ENCODE data around the gene LRRK1. TPM values are rescaled to one million over a fixed set of nuclear protein-coding genes. Genes with fewer than 3 reads are reported as not detected.

The LRRK1 gene
- polyA plus RNA-seq, 2 of the 4 experiments (the other 2 are of a cell fraction) = 12.2 to 17.7 TPM

DNA sequence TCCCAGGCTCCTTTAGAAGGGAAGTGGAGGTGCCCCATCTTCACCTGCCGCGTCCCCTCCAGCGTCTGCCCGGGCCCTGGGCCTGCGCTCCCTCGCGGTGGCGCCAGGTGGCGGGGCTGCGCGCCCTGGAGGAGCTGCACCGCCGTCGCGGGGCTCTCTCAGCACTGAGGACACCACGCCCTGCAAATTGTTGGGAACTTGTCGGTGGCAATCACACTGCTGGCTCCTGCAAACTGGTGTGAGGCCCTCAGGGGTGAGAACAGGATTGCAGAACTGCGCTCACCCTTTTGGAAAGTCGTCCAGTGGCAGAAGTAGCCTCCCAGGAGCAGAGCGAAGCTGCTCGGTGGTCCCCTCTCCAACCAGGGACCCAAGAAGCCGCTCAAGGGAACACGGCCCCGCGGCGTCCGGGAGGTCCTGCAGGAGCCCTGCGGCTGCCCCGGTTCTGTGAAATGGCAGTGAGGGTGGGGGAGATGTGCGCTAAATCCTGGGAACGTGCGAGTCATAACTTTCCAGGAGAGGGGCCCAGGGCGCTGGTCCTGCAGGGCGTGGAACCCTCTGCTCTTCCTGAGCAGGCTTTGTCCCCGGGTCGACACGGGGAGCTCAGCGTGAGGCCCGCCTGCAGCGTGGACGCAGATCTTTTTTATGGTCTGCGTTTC lies 995 bp upstream of the LRRK1 start:
- POLR2A ChIA-PET = interaction anchor here (1.0 to 4.7 kb wide), 8 partner anchors 14 to 316 kb away, joined by 3 to 52 read pairs (median 4); partner anchors contain the start of genes ASB7 and LINS1
- H3K4me3 ChIP-seq = peak overlapping the region; percentile 79
- peak; percentile 81 to 94 for ATAC-seq
- no peak for FAIRE-seq
- H3K4me2 ChIP-seq = peak overlapping the region; percentile 92
- 1% methylated on average over 31 of the region's 42 CpGs for WGBS (ENCODE audit: missing lambda C conversion rate)
- peak; percentile 92 to 97 for DNase-seq (ENCODE audit: low read depth in 1 of 2, low spot score in 1 of 2)
- CTCF ChIA-PET = interaction anchor here (0.6 to 23.2 kb wide), 75 partner anchors 11 to 350 kb away, joined by 3 to 950 read pairs (median 5); partner anchors contain the start of genes ASB7 and LINS1
- peaks cover 17% of the 10 kb centered on the region for H3K4me1 ChIP-seq
- peak overlapping the region; percentile 94 to 95 for H3K27ac ChIP-seq
- H3K9me3 ChIP-seq = peaks cover 26% of the 10 kb centered on the region
- no peak for TF ChIP-seq ZSCAN20 (CRISPR knock-in tag; IDR thresholded peaks at IDR 0.05)
- TF ChIP-seq, protein P1, sequence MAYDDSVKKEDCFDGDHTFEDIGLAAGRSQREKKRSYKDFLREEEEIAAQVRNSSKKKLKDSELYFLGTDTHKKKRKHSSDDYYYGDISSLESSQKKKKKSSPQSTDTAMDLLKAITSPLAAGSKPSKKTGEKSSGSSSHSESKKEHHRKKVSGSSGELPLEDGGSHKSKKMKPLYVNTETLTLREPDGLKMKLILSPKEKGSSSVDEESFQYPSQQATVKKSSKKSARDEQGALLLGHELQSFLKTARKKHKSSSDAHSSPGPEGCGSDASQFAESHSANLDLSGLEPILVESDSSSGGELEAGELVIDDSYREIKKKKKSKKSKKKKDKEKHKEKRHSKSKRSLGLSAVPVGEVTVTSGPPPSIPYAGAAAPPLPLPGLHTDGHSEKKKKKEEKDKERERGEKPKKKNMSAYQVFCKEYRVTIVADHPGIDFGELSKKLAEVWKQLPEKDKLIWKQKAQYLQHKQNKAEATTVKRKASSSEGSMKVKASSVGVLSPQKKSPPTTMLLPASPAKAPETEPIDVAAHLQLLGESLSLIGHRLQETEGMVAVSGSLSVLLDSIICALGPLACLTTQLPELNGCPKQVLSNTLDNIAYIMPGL (CRISPR knock-in tag; IDR thresholded peaks at IDR 0.05; ENCODE audit: borderline replicate concordance) = no peak; the same call in 1 of the 2 replicates
- TF ChIP-seq KDM5A (IDR thresholded peaks at IDR 0.05) = no peak
- TF ChIP-seq, protein P2, sequence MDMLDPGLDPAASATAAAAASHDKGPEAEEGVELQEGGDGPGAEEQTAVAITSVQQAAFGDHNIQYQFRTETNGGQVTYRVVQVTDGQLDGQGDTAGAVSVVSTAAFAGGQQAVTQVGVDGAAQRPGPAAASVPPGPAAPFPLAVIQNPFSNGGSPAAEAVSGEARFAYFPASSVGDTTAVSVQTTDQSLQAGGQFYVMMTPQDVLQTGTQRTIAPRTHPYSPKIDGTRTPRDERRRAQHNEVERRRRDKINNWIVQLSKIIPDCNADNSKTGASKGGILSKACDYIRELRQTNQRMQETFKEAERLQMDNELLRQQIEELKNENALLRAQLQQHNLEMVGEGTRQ (IDR thresholded peaks at IDR 0.05) = no peak
- TF ChIP-seq MAFK (IDR thresholded peaks at IDR 0.05; ENCODE audit: partially characterized antibody) = no peak
- TF ChIP-seq CBX2 (IDR thresholded peaks at IDR 0.05; ENCODE audit: borderline replicate concordance, low read depth) = no peak
- no peak for TF ChIP-seq CHD2 (IDR thresholded peaks at IDR 0.05; ENCODE audit: low read length, partially characterized antibody)
- no peak for TF ChIP-seq FOXS1 (CRISPR knock-in tag; IDR thresholded peaks at IDR 0.05)
- TF ChIP-seq CEBPB (IDR thresholded peaks at IDR 0.05) = no peak
- no peak for TF ChIP-seq JUNB (IDR thresholded peaks at IDR 0.05)
- 0 out of 2 replicates have a peak, but pooled peaks have one; percentile 24 for TF ChIP-seq HOXB5 (CRISPR knock-in tag; IDR thresholded peaks at IDR 0.05)
- TF ChIP-seq POLR2AphosphoS2 (conservative IDR thresholded peaks at IDR 0.05; ENCODE audit: low read length) = no peak
- TF ChIP-seq MAZ (IDR thresholded peaks at IDR 0.05; ENCODE audit: borderline replicate concordance, low read depth, low read length) = no peak
- no peak for TF ChIP-seq EP300 (IDR thresholded peaks at IDR 0.05)
- TF ChIP-seq RARB (CRISPR knock-in tag; IDR thresholded peaks at IDR 0.05) = no peak
- peak; percentile 22; the same call in 1 of the 2 replicates for TF ChIP-seq FOSB (CRISPR knock-in tag; IDR thresholded peaks at IDR 0.05)
- TF ChIP-seq NPAS2 (CRISPR knock-in tag; IDR thresholded peaks at IDR 0.05; ENCODE audit: borderline replicate concordance) = no peak
- no peak for TF ChIP-seq RCOR1 (IDR thresholded peaks at IDR 0.05; ENCODE audit: low read depth, low read length)
- TF ChIP-seq, protein P3, sequence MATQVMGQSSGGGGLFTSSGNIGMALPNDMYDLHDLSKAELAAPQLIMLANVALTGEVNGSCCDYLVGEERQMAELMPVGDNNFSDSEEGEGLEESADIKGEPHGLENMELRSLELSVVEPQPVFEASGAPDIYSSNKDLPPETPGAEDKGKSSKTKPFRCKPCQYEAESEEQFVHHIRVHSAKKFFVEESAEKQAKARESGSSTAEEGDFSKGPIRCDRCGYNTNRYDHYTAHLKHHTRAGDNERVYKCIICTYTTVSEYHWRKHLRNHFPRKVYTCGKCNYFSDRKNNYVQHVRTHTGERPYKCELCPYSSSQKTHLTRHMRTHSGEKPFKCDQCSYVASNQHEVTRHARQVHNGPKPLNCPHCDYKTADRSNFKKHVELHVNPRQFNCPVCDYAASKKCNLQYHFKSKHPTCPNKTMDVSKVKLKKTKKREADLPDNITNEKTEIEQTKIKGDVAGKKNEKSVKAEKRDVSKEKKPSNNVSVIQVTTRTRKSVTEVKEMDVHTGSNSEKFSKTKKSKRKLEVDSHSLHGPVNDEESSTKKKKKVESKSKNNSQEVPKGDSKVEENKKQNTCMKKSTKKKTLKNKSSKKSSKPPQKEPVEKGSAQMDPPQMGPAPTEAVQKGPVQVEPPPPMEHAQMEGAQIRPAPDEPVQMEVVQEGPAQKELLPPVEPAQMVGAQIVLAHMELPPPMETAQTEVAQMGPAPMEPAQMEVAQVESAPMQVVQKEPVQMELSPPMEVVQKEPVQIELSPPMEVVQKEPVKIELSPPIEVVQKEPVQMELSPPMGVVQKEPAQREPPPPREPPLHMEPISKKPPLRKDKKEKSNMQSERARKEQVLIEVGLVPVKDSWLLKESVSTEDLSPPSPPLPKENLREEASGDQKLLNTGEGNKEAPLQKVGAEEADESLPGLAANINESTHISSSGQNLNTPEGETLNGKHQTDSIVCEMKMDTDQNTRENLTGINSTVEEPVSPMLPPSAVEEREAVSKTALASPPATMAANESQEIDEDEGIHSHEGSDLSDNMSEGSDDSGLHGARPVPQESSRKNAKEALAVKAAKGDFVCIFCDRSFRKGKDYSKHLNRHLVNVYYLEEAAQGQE (IDR thresholded peaks at IDR 0.05) = no peak
- peak; percentile 55 for TF ChIP-seq POLR2A (IDR thresholded peaks at IDR 0.05; ENCODE audit: low read length)
- no peak for TF ChIP-seq EHMT2 (IDR thresholded peaks at IDR 0.05; ENCODE audit: low read depth)
- no peak for TF ChIP-seq RFX5 (IDR thresholded peaks at IDR 0.05)
- TF ChIP-seq, protein P4, sequence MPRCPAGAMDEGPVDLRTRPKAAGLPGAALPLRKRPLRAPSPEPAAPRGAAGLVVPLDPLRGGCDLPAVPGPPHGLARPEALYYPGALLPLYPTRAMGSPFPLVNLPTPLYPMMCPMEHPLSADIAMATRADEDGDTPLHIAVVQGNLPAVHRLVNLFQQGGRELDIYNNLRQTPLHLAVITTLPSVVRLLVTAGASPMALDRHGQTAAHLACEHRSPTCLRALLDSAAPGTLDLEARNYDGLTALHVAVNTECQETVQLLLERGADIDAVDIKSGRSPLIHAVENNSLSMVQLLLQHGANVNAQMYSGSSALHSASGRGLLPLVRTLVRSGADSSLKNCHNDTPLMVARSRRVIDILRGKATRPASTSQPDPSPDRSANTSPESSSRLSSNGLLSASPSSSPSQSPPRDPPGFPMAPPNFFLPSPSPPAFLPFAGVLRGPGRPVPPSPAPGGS (IDR thresholded peaks at IDR 0.05) = peak; percentile 59; the same call in 1 of the 3 replicates
- TF ChIP-seq NFE2L2 (conservative IDR thresholded peaks at IDR 0.05; ENCODE audit: low read length) = no peak
- TF ChIP-seq, protein P5, sequence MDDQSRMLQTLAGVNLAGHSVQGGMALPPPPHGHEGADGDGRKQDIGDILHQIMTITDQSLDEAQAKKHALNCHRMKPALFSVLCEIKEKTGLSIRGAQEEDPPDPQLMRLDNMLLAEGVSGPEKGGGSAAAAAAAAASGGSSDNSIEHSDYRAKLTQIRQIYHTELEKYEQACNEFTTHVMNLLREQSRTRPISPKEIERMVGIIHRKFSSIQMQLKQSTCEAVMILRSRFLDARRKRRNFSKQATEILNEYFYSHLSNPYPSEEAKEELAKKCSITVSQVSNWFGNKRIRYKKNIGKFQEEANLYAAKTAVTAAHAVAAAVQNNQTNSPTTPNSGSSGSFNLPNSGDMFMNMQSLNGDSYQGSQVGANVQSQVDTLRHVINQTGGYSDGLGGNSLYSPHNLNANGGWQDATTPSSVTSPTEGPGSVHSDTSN (IDR thresholded peaks at IDR 0.05) = 0 out of 2 replicates have a peak, but pooled peaks have one; percentile 47
- no peak for TF ChIP-seq ZNF302 (CRISPR knock-in tag; IDR thresholded peaks at IDR 0.05)
- no peak for TF ChIP-seq SREBF2 (IDR thresholded peaks at IDR 0.05)
- TF ChIP-seq CHD4 (IDR thresholded peaks at IDR 0.05; ENCODE audit: borderline replicate concordance) = no peak
- no peak for TF ChIP-seq ZFP36 (IDR thresholded peaks at IDR 0.05; ENCODE audit: borderline replicate concordance, partially characterized antibody)
- TF ChIP-seq BHLHE40 (IDR thresholded peaks at IDR 0.05; ENCODE audit: low read depth, low read length) = no peak
- no peak for TF ChIP-seq ATOH8 (CRISPR knock-in tag; IDR thresholded peaks at IDR 0.05; ENCODE audit: low read depth)

Measured in A549 (cell line).